Measurements from ENCODE around the gene MS4A13. TPM values are rescaled to one million over a fixed set of nuclear protein-coding genes. Genes with fewer than 3 reads are reported as not detected.

The MS4A13 gene
- total RNA-seq, 2 experiments from 2014 or later: not detected

DNA sequence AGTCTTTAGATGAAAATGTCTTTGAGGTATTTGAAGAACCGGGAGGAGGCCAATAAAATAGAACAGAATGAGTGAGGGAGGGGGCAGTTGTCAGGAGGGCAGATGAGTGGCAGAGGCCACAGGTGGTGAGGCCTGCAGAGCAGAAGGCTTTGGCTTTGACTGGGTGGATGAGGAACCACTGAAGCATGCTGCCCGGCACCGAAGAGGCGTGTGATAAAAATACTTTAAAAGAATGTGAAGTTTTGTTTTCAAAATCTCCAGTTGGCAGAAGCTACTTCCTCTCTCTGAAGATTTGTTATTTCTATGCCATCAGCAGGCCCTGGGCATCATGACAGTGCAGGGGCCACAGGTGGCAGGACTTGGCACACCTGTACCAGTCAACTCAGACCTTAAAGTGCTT, 16.3 kb upstream of the MS4A13 start:
- Histone ChIP-seq H3K4me1 (ENCODE audit: insufficient read depth, low read length) (no peaks in the 10 kb centered on the region), H3K27ac (ENCODE audit: low read depth in 1 of 2, low read length in 2 of 2) (no peak overlapping the region), H3K36me3 (ENCODE audit: insufficient read depth, low read length) (no peaks in the 10 kb centered on the region), H3K4me3 (ENCODE audit: low read length) (no peak overlapping the region), H3K27me3 (ENCODE audit: control insufficient read depth in 1 of 2, insufficient read depth in 2 of 2, low read length in 2 of 2) (peaks cover 0 to 3% of the 10 kb centered on the region in 2 experiments), H3K9me3 (ENCODE audit: control insufficient read depth in 1 of 2, insufficient read depth in 1 of 2, low read length in 2 of 2) (no peaks in the 10 kb centered on the region)
- CTCF ChIA-PET: no interaction called here
- Mint-ChIP-seq H3K4me1 (ENCODE audit: low read depth) (no peaks in the 10 kb centered on the region), H3K27ac (no peak overlapping the region), H3K9me3 (no peaks in the 10 kb centered on the region), H3K27me3 (peaks cover 15% of the 10 kb centered on the region), H3K4me3 (no peak overlapping the region), H3K36me3 (ENCODE audit: low read depth) (no peaks in the 10 kb centered on the region)
- ATAC-seq (ENCODE audit: poor library complexity) (no peak), DNase-seq (peak in 1 of 14 experiments; percentile 7)
- no peak for TF ChIP-seq CTCF (IDR thresholded peaks at IDR 0.05)
- POLR2A ChIA-PET: no interaction called here
- intact Hi-C loops (cut with DNase I, micrococcal nuclease): no loop called here

GRCh38 chr11:60500276-60500910, 14.8 kb upstream of the MS4A13 start:
- Histone ChIP-seq H3K4me1 (ENCODE audit: insufficient read depth, low read length) (no peaks in the 10 kb centered on the region), H3K27me3 (ENCODE audit: control insufficient read depth in 1 of 2, insufficient read depth in 2 of 2, low read length in 2 of 2) (peaks cover 0 to 3% of the 10 kb centered on the region in 2 experiments), H3K9me3 (ENCODE audit: control insufficient read depth in 1 of 2, insufficient read depth in 1 of 2, low read length in 2 of 2) (no peaks in the 10 kb centered on the region), H3K4me3 (ENCODE audit: low read length) (no peak overlapping the region), H3K27ac (ENCODE audit: low read depth in 1 of 2, low read length in 2 of 2) (no peak overlapping the region), H3K36me3 (ENCODE audit: insufficient read depth, low read length) (no peaks in the 10 kb centered on the region)
- Mint-ChIP-seq H3K36me3 (ENCODE audit: low read depth) (no peaks in the 10 kb centered on the region), H3K9me3 (no peaks in the 10 kb centered on the region), H3K4me3 (no peak overlapping the region), H3K27ac (no peak overlapping the region), H3K27me3 (peaks cover 4% of the 10 kb centered on the region), H3K4me1 (ENCODE audit: low read depth) (peaks cover 5% of the 10 kb centered on the region)
- ChIA-PET CTCF (no interaction called here), POLR2A (no interaction called here)
- TF ChIP-seq CTCF (IDR thresholded peaks at IDR 0.05): no peak
- intact Hi-C loops (cut with DNase I, micrococcal nuclease): no loop called here
- ATAC-seq (ENCODE audit: poor library complexity) (no peak), DNase-seq (no peak)

DNA sequence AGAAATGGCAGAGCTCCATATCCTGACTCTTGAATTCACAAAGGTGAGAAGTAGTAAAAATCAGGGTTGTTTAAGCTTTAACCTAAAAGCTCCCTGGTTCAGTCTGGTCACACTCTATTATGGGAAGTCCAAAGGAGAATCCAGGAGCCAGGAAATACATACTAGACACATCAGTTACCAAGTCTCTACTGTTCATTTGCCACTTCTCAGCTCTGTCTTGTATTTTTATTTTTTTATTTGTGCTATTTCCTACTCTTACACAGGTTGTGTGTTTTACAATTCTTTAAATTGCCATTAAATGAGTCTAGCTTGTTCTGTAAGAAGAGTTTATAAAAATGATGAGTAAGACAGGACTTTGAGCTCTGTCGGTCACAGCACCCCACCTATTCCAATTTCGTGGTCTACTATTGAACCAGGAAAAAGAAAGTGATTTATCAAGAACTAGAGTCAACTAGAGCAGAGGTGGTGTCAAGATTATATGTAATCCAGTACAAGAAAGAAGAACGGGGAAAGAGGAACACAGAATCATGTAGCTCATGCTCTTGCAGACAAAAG, 12.9 kb upstream of the MS4A13 start:
- no peaks in the 10 kb centered on the region for H3K36me3 Mint-ChIP-seq (ENCODE audit: low read depth)
- Histone ChIP-seq H3K9me3 (ENCODE audit: control insufficient read depth in 1 of 2, insufficient read depth in 1 of 2, low read length in 2 of 2) (no peaks in the 10 kb centered on the region), H3K36me3 (ENCODE audit: insufficient read depth, low read length) (no peaks in the 10 kb centered on the region), H3K4me3 (ENCODE audit: low read length) (no peak overlapping the region), H3K27ac (ENCODE audit: low read depth in 1 of 2, low read length in 2 of 2) (no peak overlapping the region), H3K27me3 (ENCODE audit: control insufficient read depth in 1 of 2, insufficient read depth in 2 of 2, low read length in 2 of 2) (peaks cover 0 to 3% of the 10 kb centered on the region in 2 experiments), H3K4me1 (ENCODE audit: insufficient read depth, low read length) (no peaks in the 10 kb centered on the region)
- H3K4me1 Mint-ChIP-seq (ENCODE audit: low read depth): peaks cover 5% of the 10 kb centered on the region
- DNase-seq: no peak
- ChIA-PET POLR2A (no interaction called here), CTCF (no interaction called here)
- TF ChIP-seq CTCF (IDR thresholded peaks at IDR 0.05): no peak
- H3K9me3 Mint-ChIP-seq: no peaks in the 10 kb centered on the region
- no peak for ATAC-seq (ENCODE audit: poor library complexity)
- peaks cover 3% of the 10 kb centered on the region for H3K27me3 Mint-ChIP-seq
- H3K27ac Mint-ChIP-seq: no peak overlapping the region
- intact Hi-C loops (cut with DNase I, micrococcal nuclease): no loop called here
- no peak overlapping the region for H3K4me3 Mint-ChIP-seq

Measured in CD4-positive, alpha-beta T cell (primary cell).